Tibial nerve (tissue), 4 donors: ENCODE data around the gene PRRC2B.

Experiments used
- CTCF ChIP-seq, 5 experiments: fragments of 200-600 bp in 3 of 5; fragments of 450-650 bp in 2 of 5; sonication (generic) in 3 of 5; IDR thresholded peaks; one replicate each; pipeline ENCODE4 v1.5.1; 2016 to 2019; ENCODE audit warnings: antibody characterized with exemption in 5 of 5, mild to moderate bottlenecking in 3 of 5, moderate library complexity in 2 of 5
- EP300 ChIP-seq, 2 donors: sonication (generic); formaldehyde crosslinking; IDR thresholded peaks; one replicate each; pipeline ENCODE4 v1.6.1; 2017; ENCODE audit warnings: antibody characterized with exemption in 2 of 2, mild to moderate bottlenecking in 1 of 2
- POLR2A ChIP-seq, 2 donors: fragments of 450-650 bp; IDR thresholded peaks; one replicate each; pipeline ENCODE4 v1.6.1; 2017; ENCODE audit warnings: antibody characterized with exemption in 2 of 2, mild to moderate bottlenecking in 2 of 2, moderate library complexity in 2 of 2

DNA sequence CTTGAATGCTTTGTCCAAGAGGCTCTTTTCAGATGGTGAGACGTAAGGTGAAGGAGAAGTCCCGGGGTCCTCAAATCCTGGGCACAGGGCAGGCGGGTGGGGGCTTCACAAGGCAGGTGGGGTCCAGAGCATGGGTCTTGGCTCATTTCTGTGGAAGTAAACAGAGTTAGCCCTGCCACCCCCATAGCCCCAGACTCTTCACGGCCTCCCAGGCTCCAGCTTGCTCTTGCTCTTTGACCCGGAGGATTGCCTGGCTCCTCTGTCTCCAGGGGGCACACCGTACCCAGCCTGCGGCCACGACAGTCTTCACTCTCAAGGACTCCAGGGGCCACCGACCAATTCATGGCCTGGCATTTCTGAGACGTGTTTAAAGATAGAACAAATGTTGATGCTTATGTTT, 80.0 kb downstream of the PRRC2B start:
- no peak for TF ChIP-seq CTCF (IDR thresholded peaks at IDR 0.05)
- no peak for TF ChIP-seq POLR2A (IDR thresholded peaks at IDR 0.05)
- no peak for TF ChIP-seq EP300 (IDR thresholded peaks at IDR 0.05)
